HCEC 1CT (cell line): ENCODE results near the gene BPIFA3.
"Not testable (repeated sequence)": the region's sequence is repeated elsewhere in the genome, so short reads cannot be mapped to it uniquely, and the experiment has no call there.

Experiments used
- DNase-seq: peaks from one replicate; pipeline ENCODE4 v3.0.0-alpha.2; 2017

Gene BPIFA3

DNA sequence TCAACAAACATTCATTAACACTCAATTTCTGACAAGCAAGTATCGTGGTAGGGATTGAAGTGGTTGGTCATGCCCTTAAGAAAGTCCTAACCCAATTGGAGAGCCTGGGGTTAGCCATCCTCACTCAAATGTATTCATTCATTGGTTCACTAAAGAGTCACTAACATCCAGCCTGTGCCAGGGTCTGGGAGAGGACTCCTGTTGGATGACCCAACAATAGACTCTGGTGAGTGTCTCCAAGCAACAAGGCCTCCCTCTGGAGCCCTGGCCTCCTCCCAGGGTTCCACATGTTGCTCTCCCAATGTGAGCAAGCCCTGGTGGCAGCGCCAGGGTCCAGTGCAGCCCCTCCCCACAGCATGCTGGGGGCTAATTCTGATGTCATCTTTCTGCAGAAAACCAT is at the start of gene BPIFA3:
Gene BPIFA3 (plus strand): TSS at position 301 of the 400 bp plus-strand sequence. CDS start 185 bp downstream, outside the sequence.
- DNase-seq: no peak

DNA sequence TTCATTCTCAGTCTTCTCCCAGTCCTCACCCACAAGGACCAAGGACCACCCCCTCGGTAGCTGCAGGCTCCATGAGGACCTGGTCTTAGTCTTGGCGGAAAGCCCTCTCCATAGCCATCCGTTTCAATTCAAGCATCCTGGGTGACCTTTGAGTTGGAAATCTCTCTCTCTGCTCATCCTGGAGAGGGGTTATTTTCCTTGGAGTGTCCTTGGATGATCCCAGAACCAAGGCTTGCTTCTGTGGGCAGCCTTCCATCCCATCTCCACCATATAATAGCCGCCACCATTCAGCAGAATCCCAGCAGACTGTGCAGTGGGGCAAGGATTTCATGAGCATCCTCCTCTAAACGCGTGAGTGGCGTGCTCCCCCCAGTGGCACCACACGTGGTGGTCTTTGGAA is 49.3 kb upstream of the BPIFA3 start, which contains the start of gene BPIFA2:
Gene BPIFA2 (plus strand): TSS at position 301 of the 400 bp plus-strand sequence. CDS start 987 bp downstream, outside the sequence.
- DNase-seq: no peak

- DNase-seq: no peak
Observed at GRCh38 chr20:33169176-33169794, 47.9 kb upstream of the BPIFA3 start.

GRCh38 chr20:33172781-33173180 is 44.4 kb upstream of the BPIFA3 start:
- DNase-seq: no peak

DNA sequence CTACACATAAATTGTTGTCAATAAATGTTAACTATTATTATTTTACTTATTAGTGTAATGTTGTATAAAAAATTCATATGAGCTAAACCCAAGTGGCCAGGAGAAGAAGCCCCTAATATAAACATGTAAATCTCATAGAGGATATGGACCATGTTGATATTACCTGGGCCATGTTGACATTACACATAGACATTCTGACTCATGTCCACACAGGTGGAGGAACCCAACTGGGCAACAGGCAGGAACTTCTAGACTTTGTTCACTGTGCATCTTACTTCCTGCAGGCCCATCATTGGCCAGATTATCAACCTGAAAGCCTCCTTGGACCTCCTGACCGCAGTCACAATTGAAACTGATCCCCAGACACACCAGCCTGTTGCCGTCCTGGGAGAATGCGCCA is 42.0 kb upstream of the BPIFA3 start:
- no peak for DNase-seq

DNA sequence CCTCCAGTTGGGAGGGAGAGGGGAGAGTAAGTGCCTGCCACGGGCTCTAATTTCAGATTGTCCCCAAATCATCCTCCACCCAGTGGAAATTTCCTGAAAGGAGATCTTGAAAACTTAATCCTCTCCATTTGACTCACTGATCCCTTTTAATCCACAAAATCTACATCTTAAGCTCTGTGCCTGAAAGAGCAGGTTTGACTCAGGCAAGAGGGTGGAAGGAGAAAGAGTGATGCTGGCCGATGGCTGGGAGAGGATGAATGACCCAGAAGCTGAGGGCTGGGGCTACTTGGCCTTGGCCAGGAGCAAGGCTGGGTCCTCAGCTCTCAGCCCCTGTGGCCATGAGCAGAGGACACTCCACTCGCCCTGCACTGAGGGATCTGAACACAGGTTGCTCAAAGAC is 41.1 kb upstream of the BPIFA3 start:
- DNase-seq: no peak

DNA sequence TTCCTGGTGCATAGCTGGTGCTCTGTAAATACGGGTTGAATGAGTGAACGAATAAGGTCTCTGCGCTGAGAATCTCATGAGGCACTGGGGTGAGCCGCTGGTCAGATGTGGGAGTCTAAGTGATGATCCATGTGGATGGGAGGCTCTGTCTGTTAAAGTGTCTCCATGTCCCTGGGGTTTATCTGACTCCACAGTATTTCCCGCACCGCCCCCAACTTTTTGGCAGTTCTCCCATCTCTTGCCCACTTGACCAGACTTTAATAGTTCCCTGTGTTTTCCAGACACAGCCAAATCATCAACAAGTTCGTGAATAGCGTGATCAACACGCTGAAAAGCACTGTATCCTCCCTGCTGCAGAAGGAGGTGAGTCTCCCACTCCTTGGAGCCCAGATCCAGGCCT is 39.3 kb upstream of the BPIFA3 start:
- no peak for DNase-seq

DNA sequence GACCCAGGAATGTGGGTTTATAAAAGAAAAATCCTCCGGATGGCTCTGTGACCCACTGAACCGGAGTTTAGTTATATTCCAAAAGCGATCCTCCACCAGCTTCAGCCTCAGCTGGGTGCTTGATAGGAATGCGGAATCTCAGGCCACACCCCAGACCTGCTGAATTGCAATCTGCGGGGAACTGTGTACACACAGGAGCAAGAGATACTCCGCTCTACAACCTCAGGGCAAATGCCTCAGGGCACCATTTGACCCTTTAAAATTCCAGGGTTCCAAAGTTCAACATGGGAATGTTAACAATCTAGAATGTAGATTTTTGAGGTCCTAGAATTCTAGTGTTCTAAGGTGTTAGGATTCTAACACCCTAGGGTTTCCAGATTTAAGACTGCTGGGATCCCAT is 38.4 kb upstream of the BPIFA3 start:
- no peak for DNase-seq

GRCh38 chr20:33180169-33180568 is 37.0 kb upstream of the BPIFA3 start:
- no peak for DNase-seq

DNA sequence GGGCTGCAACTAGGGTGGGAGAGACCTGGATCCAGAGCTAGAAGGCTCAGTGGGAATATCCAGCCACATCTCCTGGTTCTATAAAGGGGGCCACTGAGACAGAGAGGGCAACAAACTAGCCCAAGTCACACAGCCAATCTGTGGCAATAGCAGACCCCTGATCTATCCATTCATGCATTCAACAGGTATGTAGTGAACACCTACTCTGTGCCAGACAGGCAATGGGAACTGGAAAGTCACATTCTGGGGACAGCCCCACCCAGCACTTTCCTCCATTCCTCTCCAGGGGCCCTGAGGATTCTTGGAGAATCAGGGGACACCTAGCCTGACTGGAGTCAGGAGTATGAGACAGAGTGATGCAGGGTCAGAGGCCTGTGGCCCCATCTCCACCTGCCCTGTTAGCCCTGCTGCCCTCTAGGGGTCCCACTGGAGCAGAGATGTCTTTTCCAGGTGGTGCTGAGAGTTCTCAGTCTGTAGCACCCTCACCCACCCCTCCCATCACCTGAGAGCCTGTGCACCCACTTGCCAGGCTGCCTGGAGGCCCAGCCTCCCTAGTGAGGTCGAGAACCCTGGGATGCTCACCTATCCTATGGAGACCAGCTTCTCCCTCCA is 35.6 kb upstream of the BPIFA3 start:
- DNase-seq: no peak

DNA sequence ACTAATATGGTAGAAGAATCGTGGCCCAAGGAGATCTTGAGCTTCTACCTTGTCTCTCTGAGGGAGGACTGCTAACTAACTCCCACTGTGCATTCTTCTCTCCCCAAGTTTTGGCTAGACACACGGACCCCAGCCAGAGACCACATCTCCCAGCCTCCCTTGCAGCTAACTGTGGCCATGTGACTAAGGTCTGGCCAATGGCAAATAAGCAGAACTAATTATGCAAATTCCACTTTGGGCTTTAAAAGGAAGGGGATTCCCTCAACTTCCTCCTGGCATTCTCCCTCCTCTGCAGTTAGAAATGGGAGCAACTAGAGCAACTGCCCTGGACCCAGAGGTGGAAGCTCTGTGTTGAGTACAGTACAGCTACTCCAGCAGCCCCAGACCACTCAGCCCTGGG is 33.8 kb upstream of the BPIFA3 start:
- DNase-seq: no peak

DNA sequence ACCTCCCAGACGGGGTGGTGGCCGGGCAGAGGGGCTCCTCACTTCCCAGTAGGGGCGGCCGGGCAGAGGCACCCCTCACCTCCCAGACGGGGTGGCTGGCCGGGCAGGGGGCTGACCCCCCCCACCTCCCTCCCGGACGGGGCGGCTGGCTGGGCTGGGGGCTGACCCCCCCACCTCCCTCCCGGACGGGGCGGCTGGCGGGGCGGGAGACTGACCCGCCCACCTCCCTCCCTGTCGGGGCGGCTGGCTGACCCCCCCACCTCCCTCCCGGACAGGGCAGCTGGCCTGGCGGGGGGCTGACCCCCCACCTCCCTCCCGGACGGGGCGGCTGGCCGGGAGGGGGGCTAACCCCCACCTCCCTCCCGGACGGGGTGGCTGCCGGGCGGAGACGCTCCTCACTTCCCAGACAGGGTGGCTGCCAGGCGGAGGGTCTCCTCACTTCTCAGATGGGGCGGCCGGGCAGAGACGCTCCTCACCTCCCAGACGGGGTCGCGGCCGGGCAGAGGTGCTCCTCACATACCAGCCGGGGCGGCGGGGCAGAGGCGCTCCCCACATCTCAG is 32.0 kb upstream of the BPIFA3 start:
- not testable (repeated sequence) for DNase-seq

GRCh38 chr20:33187491-33187890 is 29.7 kb upstream of the BPIFA3 start:
- DNase-seq: no peak

DNA sequence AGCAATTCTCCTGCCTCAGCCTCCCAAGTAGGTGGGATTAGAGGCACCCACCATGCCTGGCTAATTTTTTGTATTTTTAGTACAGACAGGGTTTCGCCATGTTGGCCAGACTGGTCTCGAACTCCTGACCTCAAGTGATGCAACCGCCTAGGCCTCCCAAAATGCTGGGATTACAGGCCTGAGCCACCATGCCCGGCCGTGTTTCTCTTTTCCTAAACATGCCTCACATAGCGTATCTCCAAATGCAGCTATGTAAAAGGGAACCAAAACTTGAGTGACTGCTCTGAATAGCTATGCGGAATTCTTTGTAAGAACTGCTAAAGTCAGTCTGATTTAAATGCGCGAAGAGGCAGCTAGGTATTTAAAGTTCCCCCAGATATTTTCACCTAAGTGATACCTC is 28.7 kb upstream of the BPIFA3 start:
- DNase-seq: no peak

- DNase-seq: no peak
Observed at GRCh38 chr20:33191484-33191883, 25.7 kb upstream of the BPIFA3 start.

GRCh38 chr20:33191955-33192354 is 25.2 kb upstream of the BPIFA3 start:
- DNase-seq: no peak

DNA sequence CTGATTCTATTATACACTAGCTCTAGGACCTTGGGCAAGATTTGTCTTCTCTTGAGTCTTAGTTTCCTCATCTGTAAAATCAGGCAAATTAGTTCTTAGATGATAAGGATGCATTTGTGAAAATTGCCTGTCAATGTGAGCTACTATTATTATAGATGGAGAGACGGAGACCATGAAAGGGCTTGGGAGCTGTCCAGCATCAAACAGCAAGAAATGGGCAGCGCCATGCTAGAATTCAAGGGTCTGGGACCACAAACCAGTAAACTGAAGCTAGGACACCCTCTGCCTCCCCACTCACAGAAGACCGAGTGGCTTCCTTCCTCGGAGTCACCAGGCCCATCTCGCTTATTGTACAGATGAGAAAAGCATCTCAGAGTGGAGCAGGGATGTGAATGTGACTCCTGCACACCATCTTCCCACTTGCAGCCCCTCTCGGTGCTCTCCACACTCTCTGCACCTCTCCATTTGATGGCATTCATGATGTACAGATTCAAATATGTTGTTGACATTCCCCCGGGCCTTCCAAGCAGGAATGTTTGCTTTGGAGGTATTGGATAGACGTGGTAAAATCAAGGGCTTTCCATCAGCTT is 24.1 kb upstream of the BPIFA3 start:
- no peak for DNase-seq

- no peak for DNase-seq
Observed at GRCh38 chr20:33199026-33199425, 18.1 kb upstream of the BPIFA3 start.

GRCh38 chr20:33202451-33202850 is 14.7 kb upstream of the BPIFA3 start:
- DNase-seq: no peak

GRCh38 chr20:33203444-33203843 is 13.7 kb upstream of the BPIFA3 start:
- no peak for DNase-seq

DNA sequence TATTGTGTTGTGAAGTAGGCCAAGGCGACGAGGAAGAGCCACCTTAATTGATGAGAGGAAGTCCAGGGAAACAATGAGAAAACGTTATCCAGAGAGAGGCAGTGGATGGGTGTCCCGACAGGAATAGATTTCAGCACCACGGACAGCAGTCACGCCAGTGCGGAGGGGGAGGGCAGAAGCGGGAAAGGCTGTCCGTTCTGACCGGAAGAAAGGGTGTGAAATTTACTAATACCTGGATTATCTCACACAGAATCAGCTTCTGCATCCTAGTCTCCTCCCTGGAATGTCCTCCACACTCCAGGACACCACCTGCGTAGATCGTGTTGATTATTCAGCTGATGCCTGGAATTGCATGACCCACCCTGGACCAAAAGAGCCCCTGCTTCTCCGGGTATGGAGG is 7.4 kb upstream of the BPIFA3 start:
- DNase-seq: peak; percentile 31

GRCh38 chr20:33210371-33210770 is 6.8 kb upstream of the BPIFA3 start:
- DNase-seq: no peak

DNA sequence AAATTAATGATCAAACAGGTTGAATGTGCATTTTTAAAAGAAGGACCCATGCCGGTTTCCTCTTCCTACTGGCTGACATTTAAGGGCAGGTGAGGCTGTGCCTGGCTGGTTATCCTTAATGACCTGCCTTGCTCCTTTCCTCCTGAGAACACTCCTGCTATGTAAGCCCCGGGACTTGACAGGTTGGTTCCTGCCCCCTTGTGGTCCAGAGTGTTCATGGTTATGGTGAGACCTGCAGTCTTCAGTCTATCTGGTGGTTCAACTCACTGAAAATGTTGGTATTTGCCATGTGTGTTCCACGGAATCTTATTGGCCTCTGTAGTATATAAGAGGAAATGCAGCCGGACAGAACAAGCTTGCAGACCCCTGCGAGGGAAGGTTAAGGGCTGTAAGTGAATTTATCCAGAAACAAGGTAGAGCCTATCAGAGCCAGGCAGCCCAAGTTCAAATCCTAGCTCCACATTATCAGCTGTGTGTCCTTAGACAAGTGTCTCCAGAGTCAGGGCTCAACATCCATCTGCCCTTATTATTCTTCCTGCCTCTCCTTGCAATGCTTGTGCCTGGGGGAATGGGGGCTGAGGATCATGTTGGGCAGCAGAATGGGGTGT is 5.2 kb upstream of the BPIFA3 start:
- peak; percentile 8 for DNase-seq

GRCh38 chr20:33224399-33224798 is 7.2 kb downstream of the BPIFA3 start:
- DNase-seq: no peak
